ENCODE results near the gene PHACTR1. TPM values are rescaled to one million over a fixed set of nuclear protein-coding genes. Genes with fewer than 3 reads are reported as not detected.

The PHACTR1 gene
- total RNA-seq, 2 donors from 2014 or later = 2.8 to 6.3 TPM

GRCh38 chr6:13025893-13026499, 309.4 kb downstream of the PHACTR1 start:
- Histone ChIP-seq H3K27ac (ENCODE audit: low read depth, low read length) (no peak overlapping the region), H3K4me3 (ENCODE audit: low read length) (no peak overlapping the region), H3K9ac (ENCODE audit: extremely low read depth, low read length, poor library complexity, severe bottlenecking) (no peak overlapping the region), H3K4me1 (ENCODE audit: control insufficient read depth, insufficient read depth, low read length) (no peaks in the 10 kb centered on the region), H3K9me3 (ENCODE audit: control insufficient read depth, low read length) (no peaks in the 10 kb centered on the region), H3K36me3 (ENCODE audit: control insufficient read depth, insufficient read depth, low read length) (no peaks in the 10 kb centered on the region), H3K27me3 (ENCODE audit: control insufficient read depth, insufficient read depth, low read length, poor library complexity, severe bottlenecking) (no peaks in the 10 kb centered on the region)
- Mint-ChIP-seq H3K4me3 (no peak overlapping the region), H3K27me3 (ENCODE audit: insufficient read depth) (peaks cover 10% of the 10 kb centered on the region), H3K27ac (no peak overlapping the region), H3K4me1 (peaks cover 5% of the 10 kb centered on the region), H3K36me3 (ENCODE audit: low read depth) (no peaks in the 10 kb centered on the region), H3K9me3 (no peaks in the 10 kb centered on the region)
- DNase-seq = no peak
- TF ChIP-seq CTCF (conservative IDR thresholded peaks at IDR 0.05) = no peak
- WGBS, 2 experiments (ENCODE audit: insufficient coverage in 1 of 2, insufficient read length in 1 of 2) = 91 to 100% methylated on average over 3 to 5 of the region's 5 CpGs

- TF ChIP-seq CTCF (conservative IDR thresholded peaks at IDR 0.05) = peak; percentile 28
- H3K27ac ChIP-seq (ENCODE audit: low read depth, low read length) = no peak overlapping the region
- peaks cover 5% of the 10 kb centered on the region for H3K4me1 Mint-ChIP-seq
- DNase-seq = no peak
- no peak overlapping the region for H3K4me3 ChIP-seq (ENCODE audit: low read length)
- no peak overlapping the region for H3K4me3 Mint-ChIP-seq
- H3K27me3 ChIP-seq (ENCODE audit: control insufficient read depth, insufficient read depth, low read length, poor library complexity, severe bottlenecking) = no peaks in the 10 kb centered on the region
- H3K9me3 ChIP-seq (ENCODE audit: control insufficient read depth, low read length) = no peaks in the 10 kb centered on the region
- H3K9ac ChIP-seq (ENCODE audit: extremely low read depth, low read length, poor library complexity, severe bottlenecking) = no peak overlapping the region
- no peaks in the 10 kb centered on the region for H3K9me3 Mint-ChIP-seq
- H3K27ac Mint-ChIP-seq = no peak overlapping the region
- 72 to 92% methylated on average over 3 to 5 of the region's 5 CpGs for WGBS, 2 experiments (ENCODE audit: insufficient coverage in 1 of 2, insufficient read length in 1 of 2)
- peaks cover 10% of the 10 kb centered on the region for H3K27me3 Mint-ChIP-seq (ENCODE audit: insufficient read depth)
- H3K36me3 Mint-ChIP-seq (ENCODE audit: low read depth) = no peaks in the 10 kb centered on the region
- H3K36me3 ChIP-seq (ENCODE audit: control insufficient read depth, insufficient read depth, low read length) = no peaks in the 10 kb centered on the region
- no peaks in the 10 kb centered on the region for H3K4me1 ChIP-seq (ENCODE audit: control insufficient read depth, insufficient read depth, low read length)
Observed at GRCh38 chr6:13026557-13026956, 310.0 kb downstream of the PHACTR1 start.

- no peaks in the 10 kb centered on the region for H3K9me3 Mint-ChIP-seq
- H3K36me3 Mint-ChIP-seq (ENCODE audit: low read depth) = no peaks in the 10 kb centered on the region
- H3K9ac ChIP-seq (ENCODE audit: extremely low read depth, low read length, poor library complexity, severe bottlenecking) = no peak overlapping the region
- no peak for DNase-seq
- TF ChIP-seq CTCF (conservative IDR thresholded peaks at IDR 0.05) = no peak
- H3K27ac ChIP-seq (ENCODE audit: low read depth, low read length) = no peak overlapping the region
- peaks cover 10% of the 10 kb centered on the region for H3K27me3 Mint-ChIP-seq (ENCODE audit: insufficient read depth)
- no peak overlapping the region for H3K4me3 Mint-ChIP-seq
- H3K27ac Mint-ChIP-seq = no peak overlapping the region
- no peaks in the 10 kb centered on the region for H3K36me3 ChIP-seq (ENCODE audit: control insufficient read depth, insufficient read depth, low read length)
- H3K4me3 ChIP-seq (ENCODE audit: low read length) = no peak overlapping the region
- peaks cover 5% of the 10 kb centered on the region for H3K4me1 Mint-ChIP-seq
- 94% methylated on average over 2 of the region's 2 CpGs; no CpG with 5 or more reads in 1 of the 2 experiments for WGBS, 2 experiments (ENCODE audit: insufficient coverage in 1 of 2, insufficient read length in 1 of 2)
- no peaks in the 10 kb centered on the region for H3K9me3 ChIP-seq (ENCODE audit: control insufficient read depth, low read length)
- H3K4me1 ChIP-seq (ENCODE audit: control insufficient read depth, insufficient read depth, low read length) = no peaks in the 10 kb centered on the region
- H3K27me3 ChIP-seq (ENCODE audit: control insufficient read depth, insufficient read depth, low read length, poor library complexity, severe bottlenecking) = no peaks in the 10 kb centered on the region
Observed at GRCh38 chr6:13027207-13027606, 310.6 kb downstream of the PHACTR1 start.
